AG09309 (cell line): Measurements from ENCODE around the gene TBC1D22A.

Experiments used
- DNase-seq: peaks from one replicate; pipeline ENCODE4 v3.0.0-alpha.2; 2010; ENCODE audit warnings: low read depth
- H3K4me3 ChIP-seq: 2 replicates; pipeline ENCODE4 v1.5.1; 2011; ENCODE audit warnings: mild to moderate bottlenecking, low read depth, low read length, moderate library complexity; ENCODE audit not compliant: control insufficient read depth
- TF ChIP-seq, protein P1 (sequence below): IDR thresholded peaks from 2 replicates; pipeline ENCODE4 v1.5.1; 2011; ENCODE audit warnings: mild to moderate bottlenecking, low read depth, low read length, inconsistent platforms; ENCODE audit not compliant: insufficient read depth, control insufficient read depth; ENCODE audit errors: missing control alignments

TBC1D22A gene

DNA sequence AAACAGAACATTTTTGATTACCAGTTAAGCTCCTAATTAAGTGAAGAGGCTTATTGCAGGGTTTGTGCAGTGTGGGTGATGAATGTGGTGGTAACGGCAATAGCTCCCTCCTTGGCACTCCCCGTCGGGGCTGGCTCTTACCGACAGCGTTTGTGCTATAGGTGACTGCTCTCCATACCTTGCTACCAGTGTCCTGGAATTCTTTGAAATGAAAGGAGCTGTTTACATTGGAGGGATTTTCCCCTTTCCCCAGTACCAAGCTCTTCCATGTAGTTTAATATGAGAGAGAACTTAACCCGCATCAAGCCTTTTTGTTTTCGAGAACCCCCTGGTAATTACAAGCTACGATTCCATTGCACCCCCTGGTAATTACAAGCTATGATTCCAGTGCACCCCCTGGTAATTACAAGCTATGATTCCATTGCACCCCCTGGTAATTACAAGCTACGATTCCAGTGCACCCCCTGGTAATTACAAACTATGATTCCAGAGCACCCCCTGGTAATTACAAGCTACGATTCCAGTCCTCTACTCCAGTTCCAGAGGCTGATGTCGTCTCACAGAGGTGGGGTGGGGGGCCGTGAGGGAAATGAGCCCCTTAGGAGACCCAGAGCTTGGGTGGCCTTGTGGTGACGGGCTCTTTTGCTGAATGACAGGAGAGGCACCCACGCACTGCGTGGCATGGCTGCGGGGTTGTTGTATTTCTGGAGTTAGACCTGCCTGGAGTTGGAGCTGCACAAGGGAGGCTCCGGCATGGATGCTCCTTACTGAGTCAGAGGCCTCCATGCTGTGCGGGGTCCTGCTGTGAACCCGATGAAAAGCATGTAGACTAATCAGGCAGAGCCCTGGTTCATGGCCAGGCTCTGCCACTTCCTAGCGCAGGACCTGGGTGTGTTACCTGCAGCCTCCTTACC, 205.3 kb downstream of the TBC1D22A start:
- no peak for DNase-seq
- H3K4me3 ChIP-seq = no peak overlapping the region
- TF ChIP-seq, protein P1, sequence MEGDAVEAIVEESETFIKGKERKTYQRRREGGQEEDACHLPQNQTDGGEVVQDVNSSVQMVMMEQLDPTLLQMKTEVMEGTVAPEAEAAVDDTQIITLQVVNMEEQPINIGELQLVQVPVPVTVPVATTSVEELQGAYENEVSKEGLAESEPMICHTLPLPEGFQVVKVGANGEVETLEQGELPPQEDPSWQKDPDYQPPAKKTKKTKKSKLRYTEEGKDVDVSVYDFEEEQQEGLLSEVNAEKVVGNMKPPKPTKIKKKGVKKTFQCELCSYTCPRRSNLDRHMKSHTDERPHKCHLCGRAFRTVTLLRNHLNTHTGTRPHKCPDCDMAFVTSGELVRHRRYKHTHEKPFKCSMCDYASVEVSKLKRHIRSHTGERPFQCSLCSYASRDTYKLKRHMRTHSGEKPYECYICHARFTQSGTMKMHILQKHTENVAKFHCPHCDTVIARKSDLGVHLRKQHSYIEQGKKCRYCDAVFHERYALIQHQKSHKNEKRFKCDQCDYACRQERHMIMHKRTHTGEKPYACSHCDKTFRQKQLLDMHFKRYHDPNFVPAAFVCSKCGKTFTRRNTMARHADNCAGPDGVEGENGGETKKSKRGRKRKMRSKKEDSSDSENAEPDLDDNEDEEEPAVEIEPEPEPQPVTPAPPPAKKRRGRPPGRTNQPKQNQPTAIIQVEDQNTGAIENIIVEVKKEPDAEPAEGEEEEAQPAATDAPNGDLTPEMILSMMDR = no peak

DNA sequence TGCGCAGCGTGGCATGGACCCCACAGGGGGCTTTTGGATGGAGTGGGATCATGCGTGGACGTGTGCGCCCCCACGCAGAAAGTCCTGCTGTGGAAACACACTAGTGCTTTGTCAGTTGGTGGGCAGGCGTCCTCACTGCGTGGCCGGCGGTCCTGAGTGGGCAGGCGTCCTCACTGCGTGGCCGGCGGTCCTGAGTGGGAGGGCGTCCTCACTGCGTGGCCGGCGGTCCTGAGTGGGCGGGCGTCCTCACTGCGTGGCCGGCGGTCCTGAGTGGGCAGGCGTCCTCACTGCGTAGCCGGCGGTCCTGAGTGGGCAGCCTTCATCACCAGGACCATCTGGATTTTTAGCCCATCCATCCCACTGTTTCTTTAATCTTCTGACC, 205.9 kb downstream of the TBC1D22A start:
- no peak overlapping the region for H3K4me3 ChIP-seq
- TF ChIP-seq, protein P1 = no peak
- DNase-seq = no peak

DNA sequence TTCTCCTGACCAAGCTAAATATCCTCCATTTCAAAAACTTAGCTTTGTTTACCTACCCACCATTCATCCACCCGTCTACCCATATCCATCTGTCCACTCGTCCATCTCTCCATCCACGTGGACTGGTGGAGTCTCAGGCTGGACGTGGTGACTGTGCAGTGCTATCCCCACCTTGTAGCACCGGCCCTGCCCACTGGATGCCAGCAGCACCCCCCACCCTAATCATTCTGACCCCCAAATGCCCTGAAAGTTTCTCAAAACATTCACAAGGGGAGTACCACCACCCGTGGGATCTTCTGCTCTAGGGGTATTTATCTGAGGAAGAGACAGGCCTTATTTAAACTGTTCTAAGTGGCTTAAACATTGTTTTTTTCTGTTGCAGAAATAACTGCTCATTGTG, 206.4 kb downstream of the TBC1D22A start:
- H3K4me3 ChIP-seq = no peak overlapping the region
- no peak for DNase-seq
- TF ChIP-seq, protein P1 = no peak

DNA sequence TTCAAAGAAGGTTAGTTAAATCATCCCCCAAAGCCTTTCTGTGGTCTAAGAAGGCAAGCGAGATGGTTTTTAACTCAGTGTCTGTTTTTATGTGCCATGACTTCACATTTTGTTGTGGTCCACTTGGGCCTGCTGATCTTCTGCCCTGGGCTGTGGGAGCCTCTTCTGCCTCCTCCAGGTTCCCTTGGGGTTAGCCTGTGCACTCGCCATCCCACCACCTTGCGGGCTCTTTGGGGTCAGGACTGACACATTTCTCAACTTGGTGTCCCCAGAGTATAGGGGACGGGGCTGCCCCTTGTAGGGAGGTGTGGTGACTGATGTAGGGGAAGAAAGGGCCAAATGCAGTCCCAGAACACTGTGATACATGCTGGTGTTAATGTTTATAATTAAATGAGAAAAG, 207.0 kb downstream of the TBC1D22A start:
- H3K4me3 ChIP-seq = no peak overlapping the region
- TF ChIP-seq, protein P1 = no peak
- DNase-seq = no peak

DNA sequence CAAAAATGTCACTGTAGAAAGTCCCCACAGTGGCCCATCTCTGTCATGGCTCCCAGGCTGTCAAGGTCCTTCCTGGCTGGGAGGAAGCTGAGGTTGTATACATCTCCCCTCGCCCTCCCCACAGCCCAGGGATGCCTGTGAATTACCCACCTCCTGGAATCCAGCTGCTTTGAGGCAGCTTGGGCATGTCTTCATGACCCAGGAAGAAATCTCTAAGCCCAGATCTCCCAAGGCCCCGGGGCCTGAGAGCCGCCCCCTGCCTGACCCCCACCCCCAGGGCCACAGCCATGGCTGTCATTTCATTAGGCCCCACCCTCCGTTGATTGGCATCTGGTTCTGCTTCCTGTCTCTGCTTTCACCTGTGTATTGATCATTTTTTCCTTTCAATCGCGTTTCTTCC, 207.5 kb downstream of the TBC1D22A start:
- TF ChIP-seq, protein P1 = no peak
- DNase-seq = no peak
- H3K4me3 ChIP-seq = no peak overlapping the region

- DNase-seq = no peak
- TF ChIP-seq, protein P1 = no peak
- no peak overlapping the region for H3K4me3 ChIP-seq
These were observed 208.1 kb downstream of the TBC1D22A start for GRCh38 chr22:46970411-46971098.
